HG03103 (cell line): ENCODE data around the gene ATP7B.
A peak's percentile ranks its signal among the peaks of the same experiment; 100 is the strongest.

Experiments
- ATAC-seq: cut with Tn5 transposase; IDR thresholded peaks from one replicate; pipeline ENCODE4 v1.9.1; 2021; ENCODE audit warnings: low read depth; ENCODE audit not compliant: unreplicated experiment

ATP7B gene

DNA sequence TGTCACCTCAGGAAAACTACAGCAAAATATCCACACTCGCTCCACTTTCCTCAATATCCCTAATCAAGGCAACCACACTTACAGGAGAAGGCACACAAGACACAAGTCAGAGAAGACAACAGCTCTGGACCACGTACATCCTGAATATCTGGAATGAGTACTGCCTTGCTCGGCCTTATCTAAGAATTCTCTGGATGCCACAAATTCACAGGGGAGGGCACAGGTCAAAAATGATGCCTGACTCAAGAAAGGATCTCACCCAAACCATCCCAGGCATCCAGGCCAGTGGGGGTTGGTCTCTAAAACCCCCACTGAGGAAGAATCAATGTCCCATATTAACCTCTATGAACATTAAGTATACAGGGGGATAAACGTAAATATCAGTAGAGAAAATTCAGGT is 29.9 kb downstream of the ATP7B start:
- no peak for ATAC-seq

GRCh38 chr13:51980908-51981307 is 30.3 kb downstream of the ATP7B start:
- ATAC-seq = no peak

DNA sequence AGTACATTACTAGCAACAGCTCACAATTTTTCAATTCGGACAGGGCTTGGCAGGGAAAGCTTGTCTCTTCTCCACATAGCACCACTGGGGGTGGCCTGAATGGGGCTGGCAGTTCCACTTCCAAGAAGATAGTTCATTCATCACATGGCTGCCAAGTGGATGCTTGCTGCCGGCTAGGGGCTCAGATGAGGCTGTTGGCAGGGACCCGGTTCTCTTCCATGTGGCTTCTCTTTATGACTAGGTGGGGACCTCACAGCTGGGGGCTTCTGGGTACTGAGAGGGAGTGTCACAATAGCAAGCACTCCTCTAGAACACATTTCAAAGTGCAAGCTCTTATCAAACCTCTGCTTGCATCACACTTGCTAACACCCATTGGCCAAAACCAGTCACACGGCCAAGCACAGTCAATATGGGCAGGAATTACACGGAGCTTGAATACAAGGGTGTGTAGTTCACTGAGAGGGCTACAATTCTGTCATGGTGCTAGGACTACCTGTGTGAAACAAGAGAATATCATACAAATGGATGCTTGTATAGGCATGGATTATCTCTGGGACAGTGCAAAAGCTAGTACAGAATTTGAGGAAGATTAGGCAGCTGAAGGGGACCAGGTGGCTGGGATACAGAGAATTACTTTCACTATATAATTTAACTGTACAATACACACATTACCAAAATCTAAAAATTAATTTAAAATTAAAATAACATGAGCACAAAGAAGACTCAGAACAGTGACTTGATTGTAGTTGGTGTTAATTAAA is 32.3 kb downstream of the ATP7B start:
- no peak for ATAC-seq

- ATAC-seq = no peak
Observed at GRCh38 chr13:51977625-51978024, 33.6 kb downstream of the ATP7B start.

DNA sequence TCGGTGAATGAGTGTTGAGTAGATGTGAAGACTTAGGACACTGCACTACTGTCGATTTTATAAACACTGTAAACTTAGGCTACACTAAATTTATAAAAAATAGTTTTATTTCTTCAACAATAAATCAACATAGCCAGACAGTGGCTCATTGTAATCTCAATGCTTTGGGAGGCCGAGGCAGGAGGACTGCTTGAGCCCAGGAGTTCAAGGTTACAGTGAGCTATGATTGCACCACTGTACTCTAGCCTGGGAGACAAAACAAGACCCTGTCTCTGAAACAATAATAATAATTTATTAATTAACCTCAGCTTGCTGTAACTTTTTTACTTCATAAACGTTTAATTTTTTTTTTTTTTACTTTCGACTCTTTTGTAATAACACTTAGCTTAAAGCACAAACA is 34.4 kb downstream of the ATP7B start:
- no peak for ATAC-seq

GRCh38 chr13:51976423-51976822 is 34.8 kb downstream of the ATP7B start:
- ATAC-seq = no peak

GRCh38 chr13:51974482-51974881 is 36.8 kb downstream of the ATP7B start:
- no peak for ATAC-seq

- ATAC-seq = no peak
Observed at GRCh38 chr13:51971520-51972426, 39.5 kb downstream of the ATP7B start.

DNA sequence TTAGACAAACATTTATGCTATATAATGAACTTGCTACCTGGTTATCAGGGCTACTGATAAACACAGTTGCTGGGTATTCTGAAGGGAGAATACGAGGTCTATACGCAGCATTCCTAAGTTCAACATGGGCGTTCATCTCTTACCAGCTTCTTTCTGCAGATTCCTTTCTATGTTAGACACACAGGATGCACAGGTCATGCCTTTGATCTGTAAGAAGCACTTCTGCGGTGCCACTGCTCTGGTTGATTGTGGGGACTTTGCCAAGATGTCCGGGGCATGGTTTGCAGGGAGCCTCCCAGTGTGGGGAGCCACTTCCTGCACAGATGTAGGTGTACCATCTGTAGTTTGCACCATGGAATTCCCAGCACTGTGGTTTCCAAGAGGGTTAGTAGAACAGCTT is 40.9 kb downstream of the ATP7B start:
- no peak for ATAC-seq

DNA sequence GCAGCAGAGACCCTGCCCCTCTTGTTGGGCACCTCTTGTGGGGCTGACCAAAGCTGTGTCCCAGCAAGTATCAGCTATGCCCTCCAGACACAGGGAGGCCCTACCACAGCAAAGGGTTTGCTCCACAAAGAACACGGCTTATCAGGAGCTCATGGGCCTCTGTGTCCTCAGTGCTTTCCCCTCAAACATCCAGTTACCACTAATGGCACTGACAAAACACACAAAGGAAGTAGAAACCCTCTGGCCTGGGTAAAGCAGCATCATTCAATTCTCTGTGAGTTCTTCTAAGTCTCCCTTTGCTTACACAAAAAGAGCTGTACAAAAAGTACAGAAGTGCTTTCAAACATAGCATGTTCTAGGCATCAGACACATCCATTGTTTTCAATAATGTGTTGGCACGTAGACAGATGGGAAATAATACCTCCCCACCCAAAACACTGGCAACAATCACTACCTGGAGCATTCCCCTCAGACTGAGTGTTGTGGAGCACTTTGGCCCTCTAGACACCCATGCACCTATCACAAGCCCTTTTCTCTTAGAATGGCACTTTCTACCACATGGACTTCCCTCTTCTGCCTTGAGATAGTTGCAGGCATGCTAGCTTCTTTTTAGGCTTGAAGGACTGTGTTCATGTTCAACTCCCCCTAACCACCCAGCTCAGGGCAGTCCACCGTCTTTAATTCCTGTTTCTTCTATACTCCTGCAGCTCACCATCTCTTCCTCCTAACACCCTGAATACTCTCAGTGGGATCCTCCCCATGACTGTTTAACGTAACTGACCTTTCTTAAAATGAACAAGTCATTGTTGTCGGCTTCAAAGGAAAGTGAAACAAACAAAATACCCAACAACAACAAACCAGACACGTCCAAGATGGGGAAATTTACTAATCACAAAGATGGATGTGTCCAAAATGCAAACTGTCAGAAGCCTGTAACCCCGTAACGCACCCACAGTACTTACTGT is 43.5 kb downstream of the ATP7B start:
- ATAC-seq = no peak

DNA sequence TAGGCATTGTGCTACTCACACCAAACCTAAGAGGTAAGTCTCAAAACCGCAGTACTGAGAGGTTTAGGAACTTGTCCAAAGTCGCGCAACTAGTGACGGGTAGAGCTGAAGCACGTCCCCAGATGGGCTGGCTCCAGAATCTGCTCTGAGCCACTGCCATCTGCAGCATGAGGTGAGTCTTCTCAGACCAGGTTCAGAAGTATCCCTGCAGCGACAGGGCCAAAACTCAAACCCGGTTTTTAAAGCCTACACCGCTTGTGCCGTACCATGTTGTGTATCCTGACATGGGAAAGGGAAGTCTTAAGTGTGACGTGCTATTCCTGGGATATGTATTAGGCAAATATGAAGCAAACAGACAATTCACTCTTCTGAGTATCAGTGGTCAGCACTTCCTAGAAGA is 45.1 kb downstream of the ATP7B start:
- ATAC-seq = no peak

DNA sequence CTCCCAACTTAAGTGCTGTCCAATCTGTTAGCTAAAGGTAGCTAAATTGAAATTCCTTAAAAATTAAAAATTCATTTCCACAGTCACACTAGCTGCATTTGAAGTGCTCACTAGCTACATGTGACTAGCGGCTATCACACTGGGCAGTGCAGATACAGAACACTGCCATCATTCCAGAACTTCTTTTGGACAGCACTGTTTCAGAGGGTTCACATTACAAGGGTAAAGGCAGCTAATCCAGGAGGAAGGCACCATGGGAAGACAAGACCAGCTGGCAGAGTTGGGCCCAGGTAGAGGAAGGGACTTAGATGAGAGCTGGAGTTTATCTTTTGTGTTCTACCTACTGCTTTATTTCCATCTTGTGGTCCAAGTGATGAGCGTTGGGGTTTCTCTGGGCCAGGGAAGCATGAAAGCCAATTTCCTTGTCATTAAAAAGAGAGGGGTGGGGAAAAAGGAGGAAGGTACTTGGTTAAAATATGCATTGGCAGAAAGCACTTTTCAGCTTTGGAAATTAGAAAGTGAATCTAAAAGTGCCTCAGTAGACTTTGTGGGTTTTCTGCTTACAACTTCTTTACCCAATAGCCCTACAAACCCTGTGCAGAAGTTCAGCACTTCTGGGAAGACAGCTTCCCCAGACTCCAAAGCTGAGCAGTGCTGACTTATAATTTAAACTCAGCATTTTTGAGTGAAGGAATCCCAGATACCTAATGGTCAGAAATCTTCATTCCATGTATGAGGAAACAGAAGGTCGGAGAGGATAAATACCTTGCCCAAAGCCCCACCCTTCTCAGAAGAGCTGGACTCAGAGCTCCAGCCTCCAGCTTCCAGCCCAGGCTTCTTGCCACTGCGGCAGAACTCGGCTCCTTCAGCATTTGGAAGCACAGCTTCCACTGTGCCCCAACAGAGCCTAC is 49.5 kb downstream of the ATP7B start:
- ATAC-seq = no peak

GRCh38 chr13:51960766-51961165 is 50.5 kb downstream of the ATP7B start:
- ATAC-seq = no peak

DNA sequence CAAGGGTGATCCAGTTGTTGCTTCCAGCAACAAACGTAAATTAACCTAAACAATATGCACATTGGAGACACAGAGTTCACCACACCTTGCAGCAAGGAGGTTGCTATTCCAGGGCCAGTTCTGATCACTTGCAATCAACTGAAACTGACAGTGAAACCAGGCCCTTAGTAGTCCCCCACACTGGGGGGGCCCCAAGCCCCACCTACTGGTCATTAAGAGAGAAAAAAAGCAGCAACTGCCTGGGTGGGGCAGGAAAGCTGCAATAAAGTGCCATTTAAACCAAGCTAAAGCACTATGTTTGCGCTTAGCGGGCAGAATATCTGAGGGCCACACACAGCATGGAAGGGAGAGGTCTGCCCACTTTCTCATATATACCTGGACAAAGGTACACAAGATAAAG is 51.5 kb downstream of the ATP7B start:
- peak; percentile 88 for ATAC-seq

DNA sequence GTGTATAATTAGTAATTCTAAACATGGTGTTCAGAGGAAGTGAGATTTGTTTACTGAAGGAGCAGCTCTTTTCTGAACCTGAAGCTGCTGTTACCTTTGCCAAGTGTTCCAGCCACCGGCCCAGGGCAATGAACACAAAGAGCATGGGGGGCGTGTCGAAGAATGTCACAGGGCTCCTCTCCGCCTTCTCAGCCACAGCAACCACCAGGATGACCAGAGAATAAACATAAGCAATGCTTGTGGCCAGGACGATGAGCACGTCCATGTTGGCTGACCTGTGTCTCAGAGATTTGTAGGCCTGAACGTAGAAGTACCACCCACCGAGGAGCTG is 53.1 kb downstream of the ATP7B start:
- ATAC-seq = no peak

DNA sequence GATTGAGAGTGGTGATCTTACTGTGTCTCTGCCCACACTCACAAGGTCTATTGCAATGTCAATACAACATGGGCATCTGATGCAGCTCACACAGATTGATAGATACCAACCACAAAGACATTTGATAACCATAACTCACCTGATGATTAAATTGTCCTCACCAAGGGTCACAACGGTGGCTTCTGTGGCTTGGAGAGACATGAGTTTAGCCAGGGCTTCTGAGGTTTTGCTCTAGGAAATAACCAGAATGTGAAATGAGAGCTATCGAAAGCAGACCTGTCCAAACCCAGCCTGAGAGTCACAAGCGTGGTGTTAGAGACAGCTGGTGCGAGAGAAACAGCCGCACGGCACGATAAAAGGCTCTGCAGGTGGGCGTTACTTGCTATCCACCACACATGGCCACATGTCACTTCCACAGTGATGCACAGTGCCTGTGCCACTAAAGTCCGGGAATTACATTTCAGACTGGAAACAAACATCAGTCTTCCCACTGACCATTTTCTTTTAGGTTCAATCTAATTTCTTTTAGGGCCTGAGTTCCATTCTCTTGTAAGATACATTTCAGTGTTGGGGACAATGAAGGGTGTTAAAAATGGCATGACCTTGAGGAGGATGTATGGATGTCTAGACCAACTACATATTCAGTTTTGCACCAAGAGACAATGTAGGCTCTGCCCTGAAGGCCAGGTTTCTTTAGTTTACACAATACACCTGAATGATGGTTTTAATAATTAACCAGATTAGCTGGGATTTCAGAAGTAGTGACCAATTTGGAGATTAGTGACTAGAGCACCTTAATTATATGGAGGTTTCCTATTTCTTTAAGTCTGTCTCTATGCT is 53.7 kb downstream of the ATP7B start:
- ATAC-seq = no peak

DNA sequence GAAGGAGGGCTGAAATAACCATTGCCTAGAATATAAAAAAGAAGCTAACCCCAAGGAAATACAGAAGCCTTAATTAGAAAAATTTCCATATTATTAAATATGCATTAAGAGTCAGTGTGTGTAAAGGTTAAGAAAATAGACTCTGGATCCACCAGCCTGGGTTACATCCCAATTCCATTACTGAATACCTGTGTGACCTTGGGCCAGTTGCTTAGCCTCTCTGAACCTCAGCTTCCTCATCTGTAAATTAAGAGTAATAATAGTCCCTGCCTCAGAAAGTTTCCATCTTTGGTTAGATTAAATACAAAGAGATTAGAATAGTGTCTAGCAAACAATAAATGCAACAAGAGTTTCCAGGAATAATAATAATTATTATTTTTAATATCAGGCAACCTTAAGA is 54.5 kb downstream of the ATP7B start:
- no peak for ATAC-seq

GRCh38 chr13:51955816-51956603 is 55.2 kb downstream of the ATP7B start:
- ATAC-seq = no peak
